Fibroblast of mammary gland (primary cell): ENCODE results near the gene PIP5K1C.

Experiments
- DNase-seq: peaks from one replicate; pipeline ENCODE4 v3.0.0-alpha.2; 2010; ENCODE audit warnings: low read depth
- H3K4me3 ChIP-seq: 2 replicates; pipeline ENCODE4 v1.5.1; 2011; ENCODE audit warnings: low read depth, mild to moderate bottlenecking, low read length, moderate library complexity; ENCODE audit not compliant: control insufficient read depth
- TF ChIP-seq, protein P1 (sequence below): conservative IDR thresholded peaks from 2 replicates; pipeline ENCODE4 v1.5.1; 2011; ENCODE audit warnings: low read depth, low read length, inconsistent platforms; ENCODE audit not compliant: control insufficient read depth, insufficient read depth

PIP5K1C gene

DNA sequence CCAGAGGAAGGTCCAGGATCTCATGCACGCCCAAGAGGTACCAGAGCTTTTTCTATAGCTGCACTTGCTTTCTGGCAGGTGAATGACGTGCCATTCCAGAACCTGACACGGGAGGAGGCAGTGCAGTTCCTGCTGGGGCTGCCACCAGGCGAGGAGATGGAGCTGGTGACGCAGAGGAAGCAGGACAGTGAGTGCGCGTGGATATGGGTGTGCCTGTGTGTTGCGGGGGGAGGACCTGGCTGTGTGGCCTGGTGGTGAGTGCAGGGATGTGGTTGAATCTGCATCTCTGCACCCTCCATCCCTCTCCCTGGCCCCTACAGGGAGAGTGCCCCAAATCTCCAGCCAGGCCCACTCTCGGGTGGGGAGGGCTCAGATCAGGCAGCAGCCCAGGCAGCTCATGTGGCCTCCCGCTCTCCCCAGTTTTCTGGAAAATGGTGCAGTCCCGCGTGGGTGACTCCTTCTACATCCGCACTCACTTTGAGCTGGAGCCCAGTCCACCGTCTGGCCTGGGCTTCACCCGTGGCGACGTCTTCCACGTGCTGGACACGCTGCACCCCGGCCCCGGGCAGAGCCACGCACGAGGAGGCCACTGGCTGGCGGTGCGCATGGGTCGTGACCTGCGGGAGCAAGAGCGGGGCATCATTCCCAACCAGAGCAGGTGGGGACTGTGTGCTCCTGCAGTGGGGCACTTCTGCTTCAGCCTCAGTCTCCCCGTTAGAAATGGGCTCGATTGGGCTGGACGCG, 38.4 kb upstream of the PIP5K1C start:
- TF ChIP-seq, protein P1, sequence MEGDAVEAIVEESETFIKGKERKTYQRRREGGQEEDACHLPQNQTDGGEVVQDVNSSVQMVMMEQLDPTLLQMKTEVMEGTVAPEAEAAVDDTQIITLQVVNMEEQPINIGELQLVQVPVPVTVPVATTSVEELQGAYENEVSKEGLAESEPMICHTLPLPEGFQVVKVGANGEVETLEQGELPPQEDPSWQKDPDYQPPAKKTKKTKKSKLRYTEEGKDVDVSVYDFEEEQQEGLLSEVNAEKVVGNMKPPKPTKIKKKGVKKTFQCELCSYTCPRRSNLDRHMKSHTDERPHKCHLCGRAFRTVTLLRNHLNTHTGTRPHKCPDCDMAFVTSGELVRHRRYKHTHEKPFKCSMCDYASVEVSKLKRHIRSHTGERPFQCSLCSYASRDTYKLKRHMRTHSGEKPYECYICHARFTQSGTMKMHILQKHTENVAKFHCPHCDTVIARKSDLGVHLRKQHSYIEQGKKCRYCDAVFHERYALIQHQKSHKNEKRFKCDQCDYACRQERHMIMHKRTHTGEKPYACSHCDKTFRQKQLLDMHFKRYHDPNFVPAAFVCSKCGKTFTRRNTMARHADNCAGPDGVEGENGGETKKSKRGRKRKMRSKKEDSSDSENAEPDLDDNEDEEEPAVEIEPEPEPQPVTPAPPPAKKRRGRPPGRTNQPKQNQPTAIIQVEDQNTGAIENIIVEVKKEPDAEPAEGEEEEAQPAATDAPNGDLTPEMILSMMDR: no peak
- H3K4me3 ChIP-seq: no peak overlapping the region
- no peak for DNase-seq

DNA sequence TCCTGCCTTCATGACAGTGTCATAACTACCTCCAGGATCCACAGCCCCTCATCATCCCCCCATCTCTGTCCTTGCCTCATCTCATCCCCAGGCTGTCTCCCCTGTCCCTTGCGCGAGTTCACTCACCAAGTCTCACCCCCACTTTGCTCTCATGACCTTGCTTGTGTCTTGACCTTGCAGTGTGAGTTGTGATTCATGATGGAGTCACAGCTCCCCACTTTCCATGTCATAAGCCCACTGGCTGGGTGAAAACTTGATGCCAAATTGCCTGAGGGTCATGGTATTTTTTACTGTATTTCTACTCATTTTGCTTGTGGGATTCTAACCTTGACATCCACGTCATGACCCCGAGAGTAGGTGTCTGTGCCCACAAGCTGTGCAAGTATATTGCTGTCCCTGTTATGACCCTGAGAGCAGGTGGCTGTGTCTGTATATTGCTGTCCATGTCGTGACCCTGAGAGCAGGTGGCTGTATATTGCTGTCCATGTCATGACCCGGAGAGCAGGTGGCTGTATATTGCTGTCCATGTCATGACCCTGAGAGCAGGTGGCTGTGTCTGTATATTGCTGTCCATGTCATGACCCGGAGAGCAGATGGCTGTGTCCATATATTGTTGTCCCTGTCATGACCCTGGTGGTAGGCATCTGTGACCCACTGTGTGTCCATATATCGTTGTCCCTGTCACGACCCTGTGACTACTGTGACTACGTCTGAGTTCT, 37.4 kb upstream of the PIP5K1C start:
- no peak for DNase-seq
- no peak overlapping the region for H3K4me3 ChIP-seq
- TF ChIP-seq, protein P1: no peak

DNA sequence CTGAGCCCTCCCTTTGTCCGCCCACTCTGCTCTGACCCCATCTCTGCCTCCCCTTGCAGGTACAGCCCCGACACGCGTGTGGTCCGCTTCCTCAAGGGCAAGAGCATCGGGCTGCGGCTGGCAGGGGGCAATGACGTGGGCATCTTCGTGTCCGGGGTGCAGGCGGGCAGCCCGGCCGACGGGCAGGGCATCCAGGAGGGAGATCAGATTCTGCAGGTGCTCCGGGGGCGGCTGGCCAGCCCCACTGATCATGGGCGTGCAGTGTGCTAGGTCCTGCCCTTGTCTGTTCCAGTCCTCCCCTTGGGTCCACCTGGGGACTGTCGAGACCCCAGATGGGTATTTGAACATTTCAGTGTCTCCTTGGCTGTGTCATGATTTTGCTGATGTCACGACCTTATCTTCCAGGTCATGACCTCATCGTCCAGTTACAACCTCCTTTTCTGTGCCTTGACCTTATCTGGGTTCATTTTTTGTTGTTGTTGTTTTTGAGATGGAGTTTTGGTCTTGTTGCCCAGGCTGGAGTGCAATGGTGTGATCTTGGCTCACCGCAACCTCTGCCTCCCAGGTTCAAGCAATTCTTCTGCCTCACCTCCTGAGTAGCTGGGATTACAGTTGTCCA, 35.9 kb upstream of the PIP5K1C start:
- H3K4me3 ChIP-seq: no peak overlapping the region
- TF ChIP-seq, protein P1: no peak
- no peak for DNase-seq

DNA sequence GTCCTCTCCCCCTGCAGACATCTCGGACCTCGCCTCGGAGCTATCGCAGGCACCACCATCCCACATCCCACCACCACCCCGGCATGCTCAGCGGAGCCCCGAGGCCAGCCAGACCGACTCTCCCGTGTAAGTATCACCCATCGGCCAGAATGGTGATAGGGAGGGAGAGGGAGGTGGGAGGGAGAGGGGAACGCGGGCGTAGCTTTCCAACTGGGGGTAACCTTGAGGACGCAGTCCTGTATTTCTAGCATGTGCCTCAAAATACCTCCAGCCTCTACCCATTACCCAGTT, 34.0 kb upstream of the PIP5K1C start:
- DNase-seq: no peak
- no peak overlapping the region for H3K4me3 ChIP-seq
- TF ChIP-seq, protein P1: no peak

DNA sequence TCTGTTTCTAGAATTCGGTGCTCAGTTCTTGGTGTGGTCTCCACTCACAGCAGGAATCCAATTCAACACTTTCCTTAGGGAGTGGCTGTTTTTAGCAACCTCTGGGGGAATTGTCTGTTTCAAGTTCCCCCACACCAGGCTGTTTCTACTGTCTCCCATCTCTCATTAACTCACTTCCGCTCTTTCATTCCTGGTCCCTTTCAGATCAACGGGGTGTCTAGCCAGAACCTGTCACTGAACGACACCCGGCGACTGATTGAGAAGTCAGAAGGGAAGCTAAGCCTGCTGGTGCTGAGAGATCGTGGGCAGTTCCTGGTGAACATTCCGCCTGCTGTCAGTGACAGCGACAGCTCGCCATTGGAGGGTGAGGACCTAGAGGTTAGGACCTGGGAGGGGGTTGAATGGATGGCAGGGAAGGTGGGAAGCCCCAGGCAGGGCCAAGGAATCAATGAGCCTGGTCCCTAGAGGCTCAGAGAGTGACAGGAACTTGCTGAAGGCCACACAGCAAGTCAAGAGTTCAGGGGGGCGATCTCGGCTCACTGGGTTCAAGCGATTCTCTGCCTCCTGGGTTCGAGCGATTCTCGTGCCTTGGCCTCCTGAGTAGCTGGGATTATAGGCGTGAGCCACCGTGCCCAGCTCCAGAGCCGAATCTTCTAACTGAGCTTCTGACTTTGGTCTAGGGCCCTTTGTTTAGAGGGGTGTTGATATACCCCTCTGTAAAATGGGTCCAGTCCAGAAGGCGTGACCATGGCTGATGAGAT, 33.5 kb upstream of the PIP5K1C start:
- TF ChIP-seq, protein P1: no peak
- no peak overlapping the region for H3K4me3 ChIP-seq
- DNase-seq: no peak

DNA sequence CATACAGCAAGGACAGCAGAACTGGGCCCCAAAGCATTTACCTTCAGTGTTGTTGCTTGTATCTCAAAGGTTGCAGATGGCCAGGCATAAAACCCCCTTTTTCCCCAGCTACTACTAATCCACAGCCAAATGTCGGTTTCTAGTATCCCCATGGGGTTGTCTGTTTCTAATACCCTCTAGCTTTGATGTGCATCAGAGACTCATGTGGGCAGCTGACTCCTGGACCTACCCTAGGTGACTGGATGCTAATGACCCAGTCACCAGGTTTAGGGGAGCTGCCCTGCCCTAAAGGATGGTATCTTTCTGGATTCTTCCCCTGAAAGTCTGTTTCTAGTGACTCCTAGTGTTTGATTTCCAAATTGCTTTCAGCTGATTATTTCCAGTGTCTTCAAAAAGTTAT, 31.8 kb upstream of the PIP5K1C start:
- TF ChIP-seq, protein P1: no peak
- no peak for DNase-seq
- no peak overlapping the region for H3K4me3 ChIP-seq
